Fibroblast of lung (primary cell): Measurements from ENCODE around the gene NT5DC3.

Experiments used
- CTCF ChIP-seq, 2 donors: IDR thresholded peaks in 1 of 2; conservative IDR thresholded peaks in 1 of 2; 1 replicate in 1 of 2; 2 replicates in 1 of 2; pipeline ENCODE4 v1.5.1; 2011 to 2012; ENCODE audit warnings: low read length in 2 of 2, control low read depth in 1 of 2, inconsistent platforms in 1 of 2, low read depth in 1 of 2, mild to moderate bottlenecking in 1 of 2
- EZH2 ChIP-seq: IDR thresholded peaks from 2 replicates; pipeline ENCODE4 v1.5.1; 2012; ENCODE audit warnings: low read length, control low read depth, mild to moderate bottlenecking; ENCODE audit errors: missing control alignments

GRCh38 chr12:103857164-103857563 is 16.1 kb upstream of the NT5DC3 start:
- no peak for TF ChIP-seq CTCF (conservative IDR thresholded peaks at IDR 0.05 in 1 of 2, IDR thresholded peaks at IDR 0.05 in 1 of 2; ENCODE audit: low read depth in 1 of 2, low read length in 2 of 2)
- TF ChIP-seq EZH2 = no peak
